ENCODE results near the gene GCNT2.
"Not testable (repeated sequence)": the region's sequence is repeated elsewhere in the genome, so short reads cannot be mapped to it uniquely, and the experiment has no call there.

The GCNT2 gene

DNA sequence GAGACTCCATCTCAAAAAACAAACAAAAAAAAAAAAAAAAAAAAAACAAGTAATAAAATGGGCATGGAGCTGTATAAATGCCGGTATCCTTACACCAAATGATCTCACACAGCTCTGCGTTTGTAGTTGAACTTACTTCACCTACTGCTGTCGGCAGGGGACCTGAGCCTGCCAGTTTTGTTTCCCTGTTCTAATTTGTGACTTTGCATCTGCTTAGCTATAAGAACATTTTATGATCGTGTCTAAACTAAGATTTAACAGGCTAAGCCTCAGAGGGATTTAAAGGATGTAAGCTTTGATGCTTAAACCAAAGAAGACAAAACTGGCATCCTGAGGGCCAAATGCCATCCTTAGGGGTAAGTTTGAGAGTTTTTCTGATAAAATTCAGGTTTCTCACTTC is 58.7 kb downstream of the GCNT2 start:
- DNase-seq: no peak

DNA sequence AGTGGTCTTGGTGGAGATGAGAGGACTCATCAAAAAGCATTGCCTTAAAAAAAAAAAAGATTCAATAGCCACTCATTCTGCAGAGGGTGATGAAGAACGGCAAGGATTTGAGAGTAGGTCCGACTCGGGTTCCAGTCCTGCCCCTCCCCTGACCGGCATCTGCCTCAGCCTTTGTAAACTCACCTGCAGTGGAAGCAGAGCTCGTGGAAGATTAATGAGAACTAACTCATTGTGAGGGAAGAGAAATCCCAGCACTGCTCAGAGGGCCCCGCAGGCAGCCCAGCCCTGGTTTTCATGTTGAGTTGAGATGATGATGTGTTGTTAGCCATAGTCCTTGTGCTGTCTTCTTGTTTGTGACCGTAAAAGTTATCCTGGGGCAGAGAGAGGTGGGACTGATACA is 59.4 kb downstream of the GCNT2 start:
- no peak for DNase-seq

DNA sequence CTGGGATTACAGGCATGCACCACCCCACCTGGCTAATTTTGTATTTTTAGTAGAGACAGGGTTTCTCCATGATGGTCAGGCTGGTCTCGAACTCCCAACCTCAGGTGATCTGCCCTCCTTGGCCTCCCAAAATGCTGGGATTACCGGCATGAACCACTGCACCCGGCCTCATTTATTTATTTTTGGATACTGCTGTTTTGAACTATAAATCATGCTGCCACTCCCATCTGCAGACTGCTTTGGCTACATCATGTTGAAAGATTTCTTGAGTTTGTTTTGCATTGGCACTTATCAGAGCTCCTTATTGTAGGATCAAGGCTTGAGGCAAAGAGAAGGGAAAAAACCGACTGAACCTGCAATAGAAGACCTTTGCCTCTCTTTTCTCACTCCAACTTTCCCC is 60.3 kb downstream of the GCNT2 start:
- DNase-seq: not testable (repeated sequence)

DNA sequence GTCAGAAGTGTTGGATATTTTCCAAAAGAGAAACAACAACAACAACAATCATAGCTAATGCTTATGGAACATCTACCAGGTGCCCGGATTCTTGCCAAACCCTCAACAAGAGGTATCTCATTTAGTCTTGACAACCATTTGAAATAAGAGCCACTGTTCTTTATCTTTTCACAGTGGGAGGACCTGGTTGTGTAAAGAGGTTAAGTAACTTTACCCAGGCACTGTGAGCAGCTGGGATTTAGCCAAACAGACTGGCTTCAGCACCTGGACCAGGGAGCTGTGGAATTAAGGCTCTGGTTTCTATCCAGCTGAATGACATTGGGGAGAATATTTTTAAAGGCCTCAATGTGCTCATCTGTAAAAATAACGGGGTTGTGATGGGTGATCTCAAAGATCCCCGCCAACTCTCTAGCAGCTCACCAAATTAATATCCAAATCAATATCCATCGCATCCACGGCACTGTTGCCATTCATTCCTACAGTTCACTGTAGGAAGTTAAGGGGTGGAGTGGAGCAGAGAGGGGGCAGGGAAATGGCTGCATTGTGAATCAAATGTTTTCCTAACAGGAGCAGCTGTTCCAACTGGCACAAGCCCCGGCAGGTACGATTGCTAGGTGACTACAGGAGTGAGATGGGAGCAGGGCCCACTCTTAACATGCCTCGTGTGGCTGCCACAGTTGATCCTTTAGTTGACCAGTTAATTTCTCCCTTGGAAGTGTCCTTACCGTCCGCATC is 61.8 kb downstream of the GCNT2 start:
- DNase-seq: no peak

DNA sequence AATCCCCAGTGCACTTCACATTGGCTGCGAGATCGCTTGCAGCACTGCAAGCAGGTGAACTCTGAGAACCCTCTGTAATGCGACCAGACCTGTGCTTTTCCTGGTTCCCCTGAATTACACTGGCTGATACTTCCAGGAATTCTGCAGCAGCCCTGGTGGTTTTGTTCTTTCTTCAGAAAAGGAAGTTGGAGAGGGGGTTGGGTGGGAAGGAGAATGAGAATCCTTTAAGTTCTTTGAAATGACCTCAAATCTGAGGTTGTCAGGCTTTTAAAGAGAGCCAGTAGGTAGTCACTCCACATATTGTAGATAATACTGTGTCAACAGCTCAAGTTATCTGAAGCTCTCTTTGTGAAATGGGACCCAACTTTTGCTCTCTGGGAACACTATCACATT is 62.4 kb downstream of the GCNT2 start:
- DNase-seq: no peak

DNA sequence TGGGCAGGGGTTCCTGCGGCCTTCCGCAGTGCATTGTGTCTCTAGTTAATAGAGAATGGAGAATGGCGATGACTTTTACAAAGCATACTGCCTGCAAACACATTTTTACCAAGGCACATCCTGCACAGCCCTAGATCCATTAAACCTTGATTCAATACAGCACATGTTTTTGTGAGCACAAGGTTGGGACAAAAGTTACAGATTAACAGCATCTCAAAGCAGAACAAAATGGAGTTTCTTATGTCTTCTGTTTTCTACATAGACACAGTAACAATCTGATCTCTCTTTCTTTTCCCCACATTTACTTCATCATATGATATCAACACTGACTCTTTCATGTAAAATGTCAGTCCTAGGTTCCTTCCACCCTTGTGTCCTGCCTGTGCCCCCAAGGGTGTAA is 63.5 kb downstream of the GCNT2 start:
- DNase-seq: no peak

DNA sequence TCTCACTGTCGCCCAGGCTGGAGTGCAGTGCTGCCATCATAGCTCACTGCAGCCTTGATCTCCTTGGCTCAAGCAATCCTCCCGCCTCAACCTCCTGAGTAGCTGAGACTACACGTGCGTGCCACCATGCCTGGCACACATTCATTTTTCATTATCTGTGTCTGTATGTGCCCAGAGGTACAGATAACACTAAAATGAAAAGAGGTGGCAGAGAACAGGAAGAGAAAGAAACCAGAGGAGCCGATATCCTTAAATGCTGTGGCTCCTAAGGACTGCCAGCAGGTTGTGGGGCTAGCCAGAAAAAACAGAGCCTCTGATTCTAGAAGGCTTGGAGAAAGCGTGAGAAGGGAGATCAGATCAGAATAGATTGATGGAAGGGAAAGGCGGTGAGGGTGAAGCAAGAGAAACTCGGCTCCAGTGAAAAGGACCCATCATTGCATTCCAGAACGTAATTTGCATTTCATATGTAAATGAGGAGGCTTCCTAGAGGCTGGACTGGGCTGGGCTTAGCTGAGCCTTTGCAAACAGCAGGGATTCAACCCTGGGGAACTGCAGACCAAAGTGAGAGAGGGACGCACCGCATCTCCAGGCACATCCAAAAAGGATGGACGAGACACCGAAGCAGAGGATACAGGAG is 64.2 kb downstream of the GCNT2 start:
- DNase-seq: peak in 7 of 58 donors; percentile 0 to 22 (median 5)

DNA sequence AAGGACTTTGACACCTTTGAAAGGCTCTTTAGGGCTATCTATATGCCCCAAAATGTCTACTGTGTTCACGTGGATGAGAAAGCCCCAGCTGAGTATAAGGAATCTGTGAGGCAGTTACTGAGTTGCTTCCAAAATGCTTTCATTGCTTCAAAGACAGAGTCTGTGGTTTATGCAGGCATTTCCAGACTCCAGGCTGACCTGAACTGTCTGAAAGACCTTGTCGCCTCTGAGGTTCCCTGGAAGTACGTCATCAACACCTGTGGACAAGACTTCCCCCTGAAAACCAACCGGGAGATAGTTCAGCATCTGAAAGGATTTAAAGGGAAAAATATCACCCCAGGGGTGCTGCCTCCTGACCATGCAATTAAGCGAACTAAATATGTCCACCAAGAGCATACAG is 65.2 kb downstream of the GCNT2 start:
- no peak for DNase-seq

DNA sequence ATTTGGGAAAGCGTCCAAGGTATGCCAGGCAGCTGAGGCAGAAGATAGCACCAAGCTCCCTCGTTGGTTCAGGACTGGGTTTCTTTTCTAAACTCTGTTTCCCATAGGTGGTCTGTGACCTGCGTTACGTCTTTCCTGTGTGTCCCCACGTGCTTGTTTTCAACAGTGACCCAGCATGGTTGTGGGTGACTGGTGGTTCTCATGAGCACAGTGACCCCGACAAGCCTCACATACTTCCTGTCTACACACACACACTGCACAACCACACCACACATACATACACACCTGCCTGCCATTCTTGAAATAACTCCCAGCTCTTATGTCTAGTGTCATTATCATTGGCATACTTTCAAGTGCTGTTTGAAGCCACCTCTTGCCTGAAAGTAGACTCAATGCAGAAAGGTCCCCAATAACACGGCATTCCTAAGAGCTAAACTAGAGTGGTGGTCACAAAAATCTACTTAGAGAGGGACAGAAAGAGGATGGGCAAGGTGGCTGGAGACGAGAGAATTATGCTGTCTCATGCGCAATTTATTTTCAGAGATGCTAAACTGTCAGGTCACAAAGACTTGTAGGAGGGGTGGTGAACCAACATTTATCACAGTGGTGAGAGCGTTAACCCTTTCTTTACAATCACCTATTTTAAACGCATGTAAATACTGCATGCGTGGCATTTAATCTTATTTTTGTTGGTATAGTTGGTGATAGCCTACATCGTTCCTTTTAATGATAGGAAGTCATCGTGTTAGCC is 66.7 kb downstream of the GCNT2 start:
- no peak for DNase-seq

DNA sequence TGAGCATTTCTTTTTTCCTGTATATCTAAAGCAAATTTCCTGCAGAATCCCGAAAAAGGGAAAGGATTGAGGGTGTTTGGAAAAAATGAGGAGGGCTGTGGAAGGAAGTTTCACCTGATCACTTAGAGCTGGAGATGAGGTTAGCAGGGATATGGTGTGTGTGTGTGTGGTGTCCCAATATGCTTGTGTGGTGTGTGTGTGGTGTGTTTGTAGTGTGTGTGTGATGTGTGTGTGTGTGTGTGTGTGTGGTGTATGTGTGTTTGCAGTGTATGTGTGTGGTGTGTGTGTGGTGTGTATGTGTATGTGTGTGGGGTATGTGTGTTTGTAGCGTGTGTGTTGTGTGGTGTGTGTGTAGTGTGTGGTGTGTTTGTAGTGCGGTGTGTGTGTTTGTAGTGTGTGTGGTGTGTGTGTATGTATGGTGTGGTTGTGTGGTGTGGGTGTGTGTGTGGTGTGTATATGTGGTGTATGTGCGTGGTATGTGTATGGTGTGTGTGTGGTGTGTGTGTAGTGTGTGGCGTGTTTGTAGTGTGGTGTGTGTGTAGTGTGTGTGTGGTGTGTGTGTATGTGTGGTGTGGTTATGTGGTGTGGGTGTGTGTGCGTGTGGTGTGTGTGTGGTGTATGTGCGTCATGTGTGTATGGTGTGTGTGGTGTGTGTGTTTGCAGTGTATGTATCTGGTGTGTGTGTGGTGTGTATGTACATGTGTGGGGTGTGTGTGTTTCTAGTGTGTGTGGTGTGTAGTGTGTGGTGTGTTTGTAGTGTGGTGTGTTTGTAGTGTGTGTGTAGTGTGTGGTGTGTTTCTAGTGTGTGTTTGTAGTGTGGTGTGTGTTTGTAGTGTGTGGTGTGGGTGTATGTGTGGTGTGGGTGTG is 67.6 kb downstream of the GCNT2 start:
- no peak for DNase-seq

DNA sequence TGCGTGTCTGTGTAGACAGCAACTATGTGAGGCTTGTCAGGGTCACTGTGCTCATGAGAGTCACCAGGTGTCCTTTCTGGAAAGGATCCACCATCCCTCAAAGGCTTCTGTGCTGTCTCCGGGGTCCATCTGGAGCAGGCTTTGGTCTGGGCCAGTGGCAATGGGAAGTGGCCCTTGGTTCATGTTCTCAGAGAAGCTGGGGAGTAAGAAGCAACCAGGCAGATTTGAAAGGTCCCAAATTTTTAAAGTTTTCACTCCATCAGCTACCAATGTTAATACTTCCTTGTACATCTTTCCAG is 68.2 kb downstream of the GCNT2 start:
- no peak for DNase-seq

DNA sequence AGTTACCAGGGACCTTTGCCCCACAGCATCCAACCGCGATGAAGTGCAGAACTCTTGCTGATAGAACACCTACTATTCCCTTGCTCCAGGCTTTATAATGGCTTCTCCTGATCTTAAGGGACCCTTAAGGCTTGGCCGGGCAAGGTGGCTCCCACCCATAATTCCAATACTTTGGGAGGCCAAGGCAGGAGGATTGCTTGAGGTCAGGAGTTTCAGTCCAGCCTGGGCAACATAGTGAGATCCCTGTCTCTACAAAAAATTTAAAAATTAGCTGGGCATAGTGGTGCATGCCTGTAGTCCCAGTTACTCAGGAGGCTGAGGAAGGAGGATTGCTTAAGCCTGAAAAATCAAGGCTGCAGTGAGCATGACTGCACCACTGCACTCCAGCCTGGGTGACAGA is 68.8 kb downstream of the GCNT2 start:
- DNase-seq: no peak

DNA sequence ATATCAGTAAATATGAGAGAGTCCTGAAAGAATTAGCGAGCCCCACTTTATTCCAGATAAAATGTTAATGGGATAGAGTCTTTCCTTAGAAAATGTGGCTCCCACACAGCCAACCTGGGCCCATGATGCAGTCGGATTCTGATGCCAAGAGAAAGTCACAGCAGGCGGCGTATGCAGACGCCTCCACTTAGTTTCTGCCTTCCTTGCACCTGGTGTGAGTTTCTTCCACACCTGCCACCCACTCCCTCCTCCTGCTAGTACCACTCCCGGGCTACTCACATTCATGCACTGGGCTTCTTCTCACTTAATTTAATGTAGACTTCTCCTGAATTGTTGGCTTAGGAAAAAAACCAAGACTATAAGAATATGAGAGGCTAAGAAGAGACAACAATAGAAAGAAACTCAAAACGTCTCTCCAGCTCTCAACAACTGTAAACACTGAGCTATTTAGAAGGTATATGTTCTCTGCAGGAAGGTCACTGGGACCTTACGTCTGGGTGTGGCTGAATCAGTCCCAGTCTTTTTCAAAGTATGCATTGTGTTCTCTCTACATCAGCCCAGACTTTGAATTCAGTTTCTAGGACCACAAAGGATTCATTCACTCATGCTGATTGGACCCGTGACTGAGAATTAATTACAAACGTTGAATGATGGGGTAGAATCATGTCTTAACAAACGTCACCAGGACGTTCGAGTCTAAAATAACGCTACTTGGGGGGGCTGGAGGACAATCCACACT is 70.4 kb downstream of the GCNT2 start:
- no peak for DNase-seq

DNA sequence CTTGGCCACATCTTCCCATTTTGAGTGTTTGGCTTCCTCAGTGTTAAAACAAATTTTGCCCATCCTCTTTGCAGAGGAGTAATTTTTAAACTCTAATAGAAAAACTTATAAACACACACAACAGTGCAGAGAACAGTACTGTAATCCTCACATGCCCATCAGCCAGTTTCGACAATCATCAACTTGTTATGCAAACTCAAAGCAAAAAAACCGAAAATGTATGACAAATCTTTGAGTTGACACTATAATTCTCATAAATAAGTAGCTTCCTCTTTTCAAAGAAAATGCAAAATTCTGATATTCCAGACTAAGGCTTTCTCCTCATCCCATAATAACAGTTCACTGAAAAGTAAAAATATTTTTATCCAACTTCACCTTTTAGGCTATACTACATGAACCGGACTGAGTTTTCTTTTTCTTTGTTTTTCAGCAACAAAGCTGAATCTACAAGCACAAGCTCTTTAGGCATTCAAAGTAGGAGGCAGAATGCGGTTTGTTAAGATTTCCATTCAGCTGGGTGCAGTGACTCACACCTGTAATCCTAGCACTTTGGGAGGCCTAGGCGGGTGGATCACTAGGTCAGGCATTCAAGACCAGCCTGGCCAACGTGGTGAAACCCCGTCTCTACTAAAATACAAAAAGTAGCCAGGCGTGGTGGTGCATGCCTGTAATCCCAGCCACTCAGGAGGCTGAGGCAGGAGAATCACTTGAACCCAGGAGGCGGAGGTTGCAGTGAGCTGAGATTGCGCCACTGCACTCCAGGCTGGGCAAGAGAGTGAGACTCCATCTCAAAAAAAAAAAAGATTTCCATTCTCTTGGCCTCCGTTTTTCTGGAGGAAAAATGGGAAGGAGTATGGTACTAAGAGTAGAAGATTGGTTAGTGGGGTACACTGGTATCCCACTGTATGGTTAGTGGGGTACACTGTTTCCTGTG is 74.8 kb downstream of the GCNT2 start:
- DNase-seq: no peak

DNA sequence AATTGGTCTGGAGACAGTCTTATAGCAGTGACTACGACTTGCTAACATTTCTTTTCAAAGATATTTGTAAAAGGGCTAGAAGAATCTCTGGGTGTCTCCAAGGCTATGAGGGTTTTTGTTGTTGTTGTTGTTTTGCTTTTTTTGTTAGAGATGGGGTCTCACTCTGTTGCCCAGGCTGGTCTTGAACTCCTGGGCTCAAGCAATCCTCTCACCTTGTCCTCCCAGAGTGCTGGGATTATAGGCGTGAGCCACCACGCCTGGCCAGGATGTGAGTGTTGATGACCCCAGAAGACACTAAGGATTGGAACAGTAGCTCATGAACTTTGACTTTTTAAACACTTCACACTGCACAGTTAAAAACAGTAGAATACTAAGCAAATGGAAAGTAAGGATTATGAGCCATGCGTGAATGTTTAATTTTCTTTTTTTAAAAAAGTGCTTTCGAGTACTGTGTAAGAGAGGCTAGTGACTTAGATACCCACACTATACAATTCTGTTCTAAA is 76.4 kb downstream of the GCNT2 start:
- no peak for DNase-seq

DNA sequence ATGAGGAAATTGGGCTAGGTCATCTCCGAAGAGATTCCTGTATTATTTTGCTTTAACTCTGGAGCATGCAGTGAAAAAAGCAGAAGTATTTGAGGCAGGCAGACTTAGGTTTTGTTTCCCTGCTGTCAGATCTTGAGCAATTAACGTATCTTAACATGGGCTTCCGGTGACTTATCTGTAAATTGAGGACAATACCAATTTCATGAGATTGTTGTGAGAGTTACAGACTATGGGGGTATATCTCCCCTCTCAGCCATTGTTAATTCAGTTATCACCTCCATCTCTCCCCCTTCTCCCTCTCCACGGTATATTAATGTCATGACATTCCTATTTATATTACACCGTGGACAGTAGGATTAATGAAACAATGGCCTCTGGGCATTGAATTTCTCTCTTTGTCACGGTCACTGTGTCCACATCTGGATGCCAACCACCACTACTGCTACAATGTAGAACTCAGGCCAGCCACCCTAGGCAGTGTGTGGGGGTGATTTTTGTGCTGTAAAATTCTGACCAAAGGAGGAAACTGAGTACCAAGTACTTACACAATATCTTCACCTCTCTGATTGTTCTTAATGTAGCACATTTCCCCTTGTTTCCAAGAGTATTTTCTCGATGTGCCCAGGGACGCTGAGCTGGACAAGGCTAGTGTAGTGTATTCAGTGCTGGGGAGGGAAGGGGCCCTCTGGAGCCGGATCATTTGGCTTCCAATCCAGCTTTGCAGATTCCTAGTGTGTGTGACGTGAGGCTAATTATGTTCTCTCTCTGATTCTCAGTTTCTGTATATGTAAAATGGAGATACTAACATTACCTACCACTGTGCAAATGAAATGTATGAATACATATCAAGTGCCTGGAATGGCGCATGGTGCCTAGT is 77.2 kb downstream of the GCNT2 start:
- DNase-seq: no peak

DNA sequence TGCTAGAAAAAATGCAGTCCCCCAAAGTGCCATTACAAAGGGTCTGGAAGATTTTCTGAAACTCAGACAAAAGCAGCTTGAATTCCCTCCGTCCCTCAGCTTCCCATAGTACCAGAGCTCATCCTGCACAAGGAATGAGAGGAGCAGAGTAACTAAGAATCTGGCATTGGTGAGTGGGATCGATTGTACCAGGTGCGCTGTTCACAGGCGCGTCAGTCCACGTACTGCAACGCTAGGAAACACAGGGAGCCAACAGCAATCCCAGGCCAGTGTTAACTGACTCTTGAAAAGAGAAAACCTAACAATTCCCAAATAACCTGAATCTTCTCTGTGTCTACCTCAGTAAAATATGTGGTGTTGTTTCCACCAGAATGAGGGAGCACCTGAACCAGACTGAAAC is 77.9 kb downstream of the GCNT2 start:
- no peak for DNase-seq

DNA sequence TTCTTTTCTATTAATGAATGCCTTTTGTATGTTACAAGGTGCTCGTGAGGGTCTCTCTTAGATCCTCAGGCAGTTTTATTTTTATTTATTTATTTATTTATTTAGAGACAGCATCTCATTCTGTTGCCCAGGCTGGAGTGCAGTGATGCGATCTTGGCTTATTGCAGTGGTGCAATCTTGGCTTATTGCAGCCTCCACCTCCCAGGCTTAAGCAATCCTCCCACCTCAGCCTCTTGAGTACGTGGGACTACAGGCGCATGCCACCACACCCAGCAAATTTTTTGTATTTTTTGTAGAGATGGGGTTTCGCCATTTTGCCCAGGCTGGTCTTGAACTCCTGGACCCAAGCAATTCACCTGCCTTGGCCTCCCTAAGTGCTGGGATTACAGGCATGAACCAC is 79.5 kb downstream of the GCNT2 start:
- not testable (repeated sequence) for DNase-seq

DNA sequence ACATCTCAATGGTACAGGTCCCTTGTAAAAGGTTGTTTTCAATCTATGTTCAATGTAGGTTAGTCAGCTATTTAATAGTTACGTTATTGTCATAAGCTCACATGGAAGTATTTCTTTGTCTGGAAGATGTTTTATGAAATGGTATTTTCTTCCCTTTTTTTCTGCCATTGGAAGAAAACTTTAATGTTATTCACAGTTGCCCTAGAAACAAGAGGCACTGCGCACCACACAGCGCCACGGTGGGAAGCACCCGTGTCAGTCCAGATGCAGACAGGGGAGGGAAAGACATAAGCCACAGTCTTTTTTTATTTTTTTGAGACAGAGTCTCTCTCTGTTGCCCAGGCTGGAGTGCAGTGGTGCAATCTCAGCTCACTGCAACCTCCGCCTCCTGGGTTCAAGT is 82.1 kb downstream of the GCNT2 start:
- no peak for DNase-seq

Data from anterior cingulate cortex (tissue), 58 donors.